HG02588 (cell line): ENCODE results near the gene TIAM2.
"Not testable (repeated sequence)": the region's sequence is repeated elsewhere in the genome, so short reads cannot be mapped to it uniquely, and the experiment has no call there.

Experiments used
- ATAC-seq: cut with Tn5 transposase; IDR thresholded peaks from one replicate; pipeline ENCODE4 v1.9.1; 2021; ENCODE audit warnings: mild to moderate bottlenecking, moderate library complexity; ENCODE audit not compliant: unreplicated experiment

The TIAM2 gene

DNA sequence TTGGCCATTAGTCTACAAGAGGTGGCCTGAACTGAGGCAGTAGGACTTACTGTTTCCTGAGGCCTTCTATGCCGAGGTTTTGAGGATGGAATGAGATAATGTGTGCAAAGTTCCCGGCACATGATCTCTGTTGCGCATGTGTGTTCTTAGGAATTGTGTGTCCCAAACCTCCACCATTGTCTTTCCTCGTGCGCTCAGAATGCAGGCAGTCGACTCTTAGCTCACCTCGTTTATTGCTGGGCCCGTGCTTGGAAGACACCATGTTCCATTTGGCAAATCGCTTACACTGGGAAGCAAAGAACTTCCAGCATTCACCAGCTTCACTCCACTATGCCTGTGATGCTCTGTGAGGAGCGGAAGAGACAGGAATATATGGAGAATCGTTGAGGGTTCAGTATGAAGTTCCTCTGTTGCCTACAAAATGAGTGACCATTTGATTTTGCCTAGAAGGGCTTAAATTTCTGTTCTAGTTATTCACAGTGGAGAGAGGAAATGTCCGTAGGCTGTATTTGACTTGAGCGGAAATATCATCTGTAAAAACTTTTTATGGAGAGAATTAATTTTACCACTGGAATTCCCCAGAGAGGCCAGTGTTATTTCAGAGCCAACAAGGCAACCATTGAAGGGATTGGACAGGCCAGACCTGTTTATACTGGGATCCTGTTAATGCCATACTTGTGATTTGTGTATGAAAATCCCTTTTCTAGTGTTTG, 193.0 kb downstream of the TIAM2 start:
- no peak for ATAC-seq

DNA sequence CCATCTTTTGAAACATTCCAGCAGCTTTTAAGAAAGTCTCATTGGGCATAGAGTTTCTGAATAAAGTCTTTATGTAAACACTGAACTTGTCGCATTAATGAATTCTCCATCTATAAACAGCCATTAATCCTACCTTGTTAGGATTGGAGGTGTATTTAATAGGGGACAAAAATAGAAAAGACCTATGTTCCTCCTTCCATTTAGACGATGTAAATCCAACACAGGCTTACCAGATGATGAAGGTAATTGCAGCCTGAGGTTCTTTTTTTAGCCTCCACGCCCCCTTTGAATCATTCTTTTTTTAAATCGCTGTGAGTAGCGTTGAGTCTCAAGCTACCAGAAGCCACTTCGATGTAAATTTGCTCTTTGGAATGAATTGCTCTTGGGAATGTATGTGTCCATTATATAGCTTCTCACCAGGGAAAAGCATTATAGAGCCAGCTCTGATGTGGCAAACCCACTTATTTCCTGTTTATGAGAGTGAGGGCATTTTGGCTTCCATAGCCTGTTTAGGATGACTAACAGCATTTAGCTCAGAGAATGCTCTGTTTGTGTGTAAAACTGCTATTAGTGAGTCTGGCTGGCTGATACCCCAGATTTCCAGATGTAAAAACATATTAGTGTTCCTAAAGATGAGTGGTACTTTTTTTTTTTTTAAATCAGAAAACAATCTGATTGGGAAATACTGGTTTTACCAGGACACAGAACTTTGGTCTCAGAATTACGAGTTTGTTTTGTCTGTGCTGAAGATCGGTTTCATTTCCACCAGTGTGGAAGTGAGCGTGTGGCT, 193.8 kb downstream of the TIAM2 start:
- no peak for ATAC-seq

DNA sequence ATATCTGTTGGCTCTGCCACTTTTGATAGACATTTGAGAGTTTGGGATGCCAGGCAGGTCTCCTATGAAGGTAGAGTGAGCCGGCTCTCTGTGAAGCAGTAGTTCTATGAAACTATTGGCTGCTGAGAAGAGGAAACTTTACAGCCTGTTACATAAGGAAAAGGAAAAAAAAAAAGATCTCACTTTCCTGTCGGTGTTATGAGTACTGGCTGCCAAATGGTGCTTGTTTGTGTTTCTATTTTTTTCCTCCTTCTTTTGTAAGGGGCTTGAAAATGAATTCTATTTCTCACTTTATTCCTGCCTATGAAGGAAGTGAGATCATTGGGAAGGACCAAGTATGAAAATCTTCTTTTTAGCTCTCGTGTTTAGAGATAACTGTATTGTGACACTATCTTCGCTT, 195.6 kb downstream of the TIAM2 start:
- no peak for ATAC-seq

DNA sequence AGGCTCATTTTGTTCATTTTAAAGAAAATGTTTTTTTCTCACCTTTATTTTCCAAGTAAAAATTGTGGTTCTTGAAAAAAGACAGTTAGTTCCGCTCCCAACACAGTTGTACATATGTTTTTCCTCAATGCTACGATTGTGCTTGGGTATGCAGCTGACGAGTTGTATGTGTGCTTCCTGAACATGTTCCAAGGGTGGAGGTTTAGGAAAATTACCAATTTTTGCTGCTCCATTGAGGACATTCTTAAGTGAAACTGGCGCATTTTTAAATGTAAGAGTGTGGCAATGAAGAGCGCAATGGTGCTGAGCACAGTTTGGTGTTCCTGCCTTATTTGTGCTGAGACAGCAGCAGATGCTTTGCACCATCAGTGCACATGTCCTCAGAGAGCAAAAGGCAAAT, 198.4 kb downstream of the TIAM2 start:
- ATAC-seq = no peak

DNA sequence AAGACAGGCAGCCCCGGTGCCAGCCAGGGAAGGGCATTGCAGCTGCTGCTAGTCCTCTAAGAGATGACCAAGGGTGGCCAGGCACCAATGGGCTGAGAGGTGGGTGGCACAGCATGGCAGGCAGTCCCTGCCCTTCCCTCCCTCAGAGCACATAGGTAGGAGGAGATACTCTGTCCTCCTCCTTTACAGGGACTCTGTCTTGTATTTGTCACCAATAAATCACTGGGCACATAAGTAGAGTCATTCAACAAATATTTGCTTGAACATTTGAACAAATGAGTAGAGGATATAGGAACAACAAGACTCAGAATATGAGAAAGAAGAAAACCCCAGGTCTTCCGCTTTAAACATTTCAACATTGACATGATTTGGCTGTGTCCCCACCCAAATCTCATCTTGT, 199.3 kb downstream of the TIAM2 start:
- no peak for ATAC-seq

DNA sequence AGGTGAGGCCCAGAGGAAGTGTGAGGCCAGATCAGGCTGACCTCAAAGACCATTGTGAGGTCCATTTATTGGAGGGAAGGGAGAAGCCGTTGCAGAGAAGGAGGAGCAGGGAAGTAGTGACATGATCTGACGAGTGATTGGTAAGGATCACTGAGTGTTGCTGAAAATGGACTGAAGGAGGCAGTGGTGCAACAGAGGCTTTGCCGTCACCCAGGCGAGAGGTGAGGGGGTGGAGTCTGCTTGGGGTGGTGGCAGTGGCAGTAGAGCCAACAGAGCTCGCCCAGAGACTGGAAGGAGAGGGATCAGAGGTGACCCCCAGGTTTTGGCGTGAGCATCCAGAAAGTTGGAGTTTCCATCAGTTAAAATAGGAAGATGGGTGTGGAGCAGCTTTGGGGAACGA, 200.8 kb downstream of the TIAM2 start:
- ATAC-seq = no peak

DNA sequence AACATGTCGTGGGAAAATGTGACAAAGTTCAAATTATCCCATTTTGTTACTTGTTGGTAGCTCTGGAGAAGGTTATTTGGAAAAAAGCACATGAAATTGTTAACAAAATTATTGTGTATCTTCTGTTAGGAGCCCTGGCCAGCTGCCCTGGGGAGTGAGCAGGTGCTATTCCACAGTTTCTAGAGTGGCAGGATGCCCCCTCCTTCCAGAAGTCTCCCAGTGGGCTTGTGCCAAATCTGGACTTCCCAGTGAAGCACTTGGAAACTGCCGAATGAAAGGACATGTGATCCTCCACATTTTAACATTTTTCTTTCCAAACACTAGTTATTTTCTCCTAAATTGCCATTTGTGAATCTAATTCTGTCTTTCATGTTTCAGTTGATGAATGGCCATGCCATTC, 201.8 kb downstream of the TIAM2 start:
- no peak for ATAC-seq

DNA sequence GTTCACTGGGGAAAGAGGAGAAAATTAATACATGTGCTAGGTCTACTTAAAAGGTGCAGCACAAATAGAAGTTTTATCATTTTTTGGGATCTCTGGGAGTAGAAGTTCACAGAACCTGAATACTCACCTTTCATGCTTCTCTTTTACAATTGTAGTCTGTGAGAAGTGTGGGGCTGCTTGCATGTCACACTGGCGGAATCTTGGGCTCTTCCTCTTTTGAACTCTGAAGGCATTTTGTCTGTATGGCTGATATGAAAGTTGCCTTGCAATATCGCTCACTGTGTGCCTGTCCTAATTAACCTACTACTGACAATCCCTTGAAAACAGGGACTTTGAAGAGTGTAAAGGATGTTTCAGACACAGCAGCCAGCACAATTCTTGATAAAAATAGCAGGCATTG, 202.8 kb downstream of the TIAM2 start:
- ATAC-seq = no peak

DNA sequence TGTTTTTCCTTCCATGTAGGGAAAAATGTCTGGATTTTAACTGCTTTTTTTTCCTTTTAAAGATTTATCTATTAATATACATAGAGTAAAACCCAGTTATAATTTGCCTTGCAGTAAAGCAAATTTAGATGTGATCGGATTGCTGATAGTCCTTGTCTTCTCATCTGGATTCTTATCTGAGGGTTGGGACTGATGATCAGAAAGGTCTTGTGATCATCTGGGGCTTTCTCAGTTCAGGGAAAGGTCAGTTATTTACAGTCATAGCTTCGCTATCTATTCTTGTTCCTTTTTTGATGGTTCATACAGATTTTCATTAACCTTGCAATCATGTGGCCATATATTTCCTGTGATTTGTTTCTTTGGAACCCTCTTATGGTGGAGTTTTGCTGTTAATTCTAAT, 204.9 kb downstream of the TIAM2 start:
- ATAC-seq = no peak

DNA sequence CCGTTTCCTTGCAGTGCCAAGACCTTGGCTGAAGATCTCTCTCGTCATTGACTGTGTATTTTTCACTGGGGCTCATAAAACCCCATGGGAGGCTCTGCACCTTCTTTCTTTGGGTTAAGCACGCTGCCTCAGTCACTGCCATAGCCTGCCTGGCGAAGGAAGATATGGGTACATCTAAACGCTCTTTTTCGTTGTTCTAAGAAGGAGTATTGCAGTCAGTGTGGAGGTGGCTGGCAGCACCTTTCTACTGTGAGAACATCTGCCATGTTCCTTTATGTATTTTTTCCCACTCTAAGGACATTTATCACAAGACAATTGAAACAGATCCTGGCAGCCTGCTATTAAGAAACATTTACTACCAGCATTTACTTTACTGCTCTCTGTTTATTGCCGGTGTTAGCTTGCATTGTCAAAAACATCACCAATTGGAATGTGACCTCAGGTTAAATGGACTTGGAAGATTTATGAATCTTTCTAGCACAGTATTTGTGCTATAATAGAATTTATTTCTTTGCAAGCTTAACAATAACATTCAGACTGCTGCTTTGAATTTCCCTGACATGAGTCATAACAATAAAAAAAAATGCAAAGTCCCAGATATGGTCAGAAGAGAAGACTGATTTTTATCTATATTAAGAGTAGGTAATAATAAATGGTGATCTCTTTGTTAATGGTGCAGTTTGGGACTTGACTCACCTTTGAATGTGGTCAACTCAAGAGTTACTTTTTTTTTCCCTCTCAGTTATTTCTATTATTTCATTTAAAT, 206.5 kb downstream of the TIAM2 start:
- ATAC-seq = no peak

DNA sequence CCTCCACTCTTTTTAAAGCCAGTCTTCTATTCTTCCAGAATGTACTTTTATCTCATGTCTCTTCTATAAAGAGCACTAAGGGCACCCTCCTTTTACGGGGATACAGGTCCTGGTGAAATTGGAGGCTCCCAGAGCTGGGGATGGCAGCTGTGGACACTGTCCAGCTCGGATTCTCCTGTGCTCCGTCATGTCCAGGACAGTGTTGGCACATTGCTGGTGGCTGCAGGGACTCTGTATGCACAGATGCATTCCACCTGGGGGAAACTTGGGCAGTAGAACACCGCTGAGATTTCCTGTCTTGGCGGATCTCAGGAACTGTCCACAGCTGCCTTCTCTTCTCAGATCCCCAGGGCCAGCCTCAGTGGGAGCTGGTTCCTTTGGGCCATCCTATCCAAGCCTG, 212.1 kb downstream of the TIAM2 start:
- no peak for ATAC-seq

DNA sequence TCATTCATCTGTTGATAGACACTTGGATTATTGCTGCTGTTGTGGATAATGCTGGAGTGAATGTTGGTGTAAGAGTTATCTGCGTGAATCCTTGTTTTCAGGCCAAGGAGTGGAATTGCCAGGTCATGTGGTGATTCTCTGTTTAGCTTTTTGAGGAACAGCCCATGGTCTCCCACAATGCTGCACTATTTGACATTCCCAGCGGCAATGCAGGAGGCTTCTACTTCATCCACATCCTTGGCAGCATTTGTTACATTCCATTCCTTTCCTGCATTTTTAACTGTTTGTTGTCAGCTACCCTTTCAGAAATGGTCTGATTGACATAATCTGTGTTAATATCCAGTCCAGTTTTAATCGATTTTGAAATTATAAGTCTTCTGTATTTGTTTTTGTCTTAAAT, 217.0 kb downstream of the TIAM2 start:
- no peak for ATAC-seq

DNA sequence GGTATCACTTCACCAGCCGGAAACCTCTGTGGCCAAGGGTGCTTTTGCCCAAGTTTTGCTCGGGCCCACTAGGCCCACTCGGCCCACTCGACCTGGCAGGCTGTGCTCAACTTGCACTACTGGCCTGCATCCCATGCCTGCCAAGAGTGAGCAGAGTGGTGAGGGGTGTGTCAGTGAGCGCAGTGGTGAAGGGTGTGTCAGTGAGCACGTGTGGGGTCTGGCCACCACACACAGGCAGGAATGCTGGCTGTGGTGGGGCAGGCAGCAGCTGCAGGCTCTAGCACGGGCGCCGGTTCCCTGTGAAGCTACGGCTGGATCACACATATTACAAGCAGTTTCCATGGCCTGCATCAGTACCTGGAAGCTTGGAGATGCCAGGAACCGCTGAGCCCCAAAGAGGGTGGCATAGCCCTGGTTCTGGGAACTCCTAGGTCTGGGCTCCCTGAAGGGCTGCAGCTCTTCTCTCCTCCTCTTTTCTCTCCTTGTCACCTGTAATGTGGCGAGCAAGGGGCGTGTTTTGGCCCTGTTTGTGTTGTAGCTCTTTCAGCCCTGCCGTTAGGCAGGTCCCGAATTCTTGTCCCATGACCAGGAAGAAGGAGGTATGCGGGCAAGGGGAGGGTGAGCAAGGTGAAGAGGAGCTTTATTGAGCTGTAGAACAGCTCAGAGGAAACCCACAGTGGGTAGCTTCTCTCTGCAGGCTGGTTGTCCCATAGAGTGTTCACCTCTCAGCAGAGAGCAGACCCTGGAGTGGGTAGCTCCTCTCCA, 217.7 kb downstream of the TIAM2 start:
- no peak for ATAC-seq

DNA sequence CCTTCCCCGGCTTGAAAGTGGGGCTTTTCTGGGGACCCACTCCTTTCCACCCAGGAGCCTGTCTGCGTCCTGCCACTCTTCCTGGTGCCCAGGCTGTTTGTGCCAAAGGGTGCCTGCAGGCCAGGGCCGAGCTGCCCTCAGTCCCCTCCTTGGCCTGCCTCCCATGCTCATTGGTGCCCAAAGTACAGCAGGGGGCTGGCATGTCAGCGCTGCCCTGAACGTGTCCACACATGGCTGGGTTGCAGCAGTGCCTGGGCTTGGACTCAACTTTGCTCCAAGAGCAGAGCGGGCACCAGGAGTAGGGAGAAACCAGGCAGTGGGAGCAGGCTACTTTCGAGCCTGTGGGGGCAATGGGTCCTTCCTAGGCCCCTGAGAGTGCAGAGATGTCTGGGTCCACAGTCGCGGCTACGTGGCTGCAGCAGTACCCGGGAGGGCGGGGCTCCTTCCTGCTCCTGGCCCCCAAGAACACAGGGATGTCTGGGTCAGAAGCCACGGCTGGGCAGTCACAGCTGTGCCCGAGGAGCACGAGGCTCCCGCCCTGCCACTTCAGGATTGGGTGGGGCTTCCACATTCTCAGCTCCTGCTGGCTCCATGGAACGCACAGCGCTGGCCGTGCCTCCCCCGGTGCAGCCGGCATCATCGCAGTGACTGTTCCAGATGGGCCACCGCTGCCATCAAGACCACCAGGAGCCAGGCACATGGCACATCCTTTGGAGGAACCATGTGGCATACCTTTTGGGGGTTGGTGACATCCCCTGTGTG, 218.7 kb downstream of the TIAM2 start:
- ATAC-seq = no peak

DNA sequence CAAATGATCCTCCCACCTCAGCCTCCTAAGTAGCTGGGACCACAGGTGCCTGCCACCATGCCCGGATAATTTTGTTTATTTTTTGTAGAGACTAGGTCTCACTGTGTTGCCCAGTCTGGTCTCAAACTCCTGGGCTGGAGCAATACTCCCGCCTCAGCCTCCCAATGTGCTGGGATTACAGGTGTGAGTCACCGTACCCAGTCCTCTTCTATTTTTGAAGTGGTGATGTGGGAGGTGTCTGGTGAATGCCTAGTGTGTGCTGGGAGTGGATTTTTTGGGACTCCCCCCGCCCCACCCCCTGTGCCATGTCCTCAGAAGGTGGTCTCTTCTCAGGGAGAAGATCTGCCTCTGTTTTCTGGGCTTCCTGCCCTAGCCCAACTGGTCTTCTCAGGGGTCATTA, 220.8 kb downstream of the TIAM2 start:
- no peak for ATAC-seq

DNA sequence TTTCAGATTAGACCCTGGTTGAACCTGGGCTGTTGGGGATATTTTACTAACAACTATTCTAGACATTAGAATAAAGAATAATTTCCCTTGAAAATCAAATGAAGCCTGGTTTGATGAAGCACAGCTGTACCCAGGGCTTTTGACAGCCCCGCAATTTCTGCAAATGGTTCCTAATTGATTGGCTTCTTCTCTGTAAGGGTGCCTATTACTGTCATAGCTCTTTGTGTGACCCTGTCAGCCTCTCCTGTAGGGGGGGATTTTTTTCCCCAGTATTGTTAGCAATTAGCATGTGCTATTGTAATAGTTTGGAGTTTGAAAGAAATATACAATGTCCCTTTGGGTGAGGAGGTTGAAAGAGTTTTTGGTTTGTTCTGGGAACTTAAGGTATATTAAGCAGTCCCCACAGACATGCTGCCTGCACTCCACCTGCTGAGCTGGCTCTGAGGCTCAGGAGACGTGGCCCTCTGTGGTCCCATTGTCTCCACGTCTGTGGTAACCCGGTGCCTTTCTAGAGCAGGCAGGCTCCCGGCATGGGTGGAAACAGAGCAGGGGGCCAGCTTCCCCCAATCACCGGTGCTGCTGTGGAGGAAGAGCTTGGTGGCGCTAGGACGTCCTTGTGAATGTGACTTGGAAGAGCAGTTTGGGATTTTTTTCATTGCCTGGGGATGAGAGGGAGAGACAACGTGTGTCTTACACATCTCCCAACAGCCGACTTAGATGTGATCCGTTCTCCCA, 221.4 kb downstream of the TIAM2 start:
- no peak for ATAC-seq

DNA sequence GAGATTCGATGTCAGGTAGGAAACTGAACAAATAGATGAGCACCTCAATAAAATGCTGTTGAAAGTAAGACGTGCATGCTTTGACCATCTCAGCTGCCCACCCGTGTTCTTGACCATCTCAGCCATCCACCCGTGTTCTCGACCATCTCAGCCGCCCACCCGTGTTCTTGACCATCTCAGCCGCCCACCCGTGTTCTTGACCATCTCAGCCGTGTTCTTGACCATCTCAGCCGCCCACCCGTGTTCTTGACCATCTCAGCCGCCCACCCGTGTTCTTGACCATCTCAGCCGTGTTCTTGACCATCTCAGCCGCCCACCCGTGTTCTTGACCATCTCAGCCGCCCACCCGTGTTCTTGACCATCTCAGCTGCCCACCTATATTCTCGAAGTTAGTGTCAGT, 223.6 kb downstream of the TIAM2 start:
- not testable (repeated sequence) for ATAC-seq

DNA sequence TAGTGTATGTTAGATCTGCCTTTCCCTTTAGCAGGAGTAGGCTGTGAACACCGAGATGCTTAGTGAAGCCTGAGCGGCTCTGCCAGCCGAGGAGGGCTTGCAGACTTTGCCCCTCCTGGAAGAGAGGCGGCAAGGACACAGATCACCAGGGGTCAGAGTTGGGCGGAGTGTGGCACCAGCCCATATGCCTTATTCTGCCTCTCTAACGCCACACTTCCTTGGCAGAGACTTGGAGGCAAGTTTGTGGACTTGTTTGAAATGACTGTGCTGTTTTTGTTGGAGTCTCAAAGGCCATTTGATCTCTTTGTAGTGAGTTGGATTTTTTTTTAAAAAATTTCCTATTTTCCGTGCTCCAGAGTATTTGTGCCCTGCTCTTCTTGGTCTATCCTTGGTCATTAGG, 224.2 kb downstream of the TIAM2 start:
- no peak for ATAC-seq

DNA sequence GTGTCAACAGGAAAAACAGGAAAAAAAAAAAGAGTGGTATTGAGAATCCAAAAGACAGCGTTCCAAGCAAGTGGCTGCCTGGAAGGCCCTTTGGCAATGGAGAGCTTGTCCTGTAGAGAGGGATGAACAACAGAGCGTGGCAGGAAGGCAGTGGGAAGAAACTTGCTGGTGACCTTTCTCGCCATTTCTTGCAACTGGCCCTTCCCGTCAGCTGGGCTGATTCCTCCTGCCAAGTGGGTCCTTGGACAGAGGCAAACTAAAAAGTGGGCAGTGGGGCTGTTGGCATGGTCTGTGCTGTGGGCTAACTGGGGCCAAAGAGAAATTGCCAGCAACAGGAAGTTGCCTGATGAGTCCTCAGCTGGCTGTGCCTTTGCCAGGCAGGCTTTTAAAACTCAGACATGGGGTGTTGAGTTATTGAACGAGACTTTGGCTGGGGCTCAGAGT, 224.8 kb downstream of the TIAM2 start:
- ATAC-seq = no peak

DNA sequence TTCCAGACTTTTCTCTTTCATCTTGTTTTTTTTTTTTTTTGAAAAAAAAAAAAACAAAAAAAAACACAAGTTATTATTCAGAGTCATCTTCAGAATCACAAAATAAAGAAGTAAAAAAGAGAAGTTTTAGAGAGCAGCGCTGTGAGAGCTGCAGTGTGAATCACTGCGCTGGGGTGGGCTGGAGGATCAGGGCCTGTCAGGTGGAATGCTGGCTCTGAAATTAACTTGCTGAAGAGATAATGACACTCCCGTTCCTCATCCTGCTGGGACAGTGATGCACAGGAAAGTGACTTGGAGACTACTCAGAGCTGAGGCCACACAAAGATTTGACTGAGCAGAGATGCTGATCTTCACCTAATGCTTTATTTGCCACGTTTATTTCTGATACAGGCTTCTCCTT, 226.0 kb downstream of the TIAM2 start:
- ATAC-seq = no peak
